ENCODE results near the gene GABPA. TPM values are rescaled to one million over a fixed set of nuclear protein-coding genes. Genes with fewer than 3 reads are reported as not detected.

GABPA gene
- total and polyA plus RNA-seq, 2 of the 13 experiments (the other 11 are each of a cell fraction or from before 2014, with no cell fraction given): 7.4 to 13.2 TPM

GRCh38 chr21:25733859-25734653, 716 bp upstream of the GABPA start:
- intact Hi-C loops (cut with micrococcal nuclease; ENCODE audit: unreplicated experiment) (loop anchor here (5.0 kb wide), 1 partner anchor 263 kb away; no protein-coding TSS in a partner anchor), in situ Hi-C loops (cut with HindIII; ENCODE audit: extremely low pct_ligation_motif_present, low pct_unique_long_range_greater_than_20kb) (loop anchor here (5.0 kb wide), 1 partner anchor 127 kb away; the partner anchor contains the start of gene MRPL39)
- H3K36me3 ChIP-seq (replicated peaks in 1 of 2; ENCODE audit: control insufficient read depth in 1 of 2, insufficient read depth in 2 of 2, low read length in 2 of 2): peaks cover 2 to 16% of the 10 kb centered on the region in 2 experiments; a peak in 4 of 5 replicates
- H3K9me3 ChIP-seq (ENCODE audit: low read length): no peaks in the 10 kb centered on the region
- WGBS (ENCODE audit: low lambda C conversion rate): under 1% methylated on average over 21 of the region's 30 CpGs
- CTCF ChIA-PET (ENCODE audit: low intra/inter-chr PET ratio, low total read pairs): no interaction called here
- H2AFZ ChIP-seq (ENCODE audit: low read length): no peak overlapping the region
- H3K4me2 ChIP-seq (ENCODE audit: low read depth, low read length): peak overlapping the region; percentile 92
- peaks cover 32% of the 10 kb centered on the region for H3K4me1 ChIP-seq (ENCODE audit: insufficient read depth, low read length)
- H4K20me1 ChIP-seq (ENCODE audit: insufficient read depth, low read length): peaks cover 16% of the 10 kb centered on the region; the same call in 1 of the 2 replicates
- BruUV-seq (replicated peaks): TSS peak; percentile 56
- H3K27me3 ChIP-seq (ENCODE audit: control insufficient read depth in 1 of 2, insufficient read depth in 2 of 2, low read length in 2 of 2): no peaks in the 10 kb centered on the region; a peak in 1 of 5 replicates
- H3K79me2 ChIP-seq (ENCODE audit: insufficient read depth, low read length): peaks cover 68% of the 10 kb centered on the region
- DNase-seq (ENCODE audit: low spot score): peak; percentile 62
- peak overlapping the region; percentile 72 to 96 (median 83) for H3K4me3 ChIP-seq (replicated peaks in 1 of 3; ENCODE audit: insufficient read depth in 1 of 3, low read depth in 2 of 3, low read length in 3 of 3)
- ATAC-seq: peak; percentile 55
- POLR2A ChIA-PET: interaction anchor here (1.4 to 2.2 kb wide), 3 partner anchors 12 to 128 kb away, joined by 6 to 9 read pairs (median 8); no protein-coding TSS in a partner anchor
- H3K27ac ChIP-seq (ENCODE audit: extremely low read length, insufficient read depth, low read length): peak overlapping the region; percentile 100
- H3K9ac ChIP-seq (ENCODE audit: insufficient read depth, low read depth, low read length): peak overlapping the region; percentile 100
- FAIRE-seq: peak; percentile 28
- TF ChIP-seq ESRRA (CRISPR knock-in tag; IDR thresholded peaks at IDR 0.05; ENCODE audit: low read depth): 0 out of 2 replicates have a peak, but pooled peaks have one; percentile 25
- TF ChIP-seq HNF4A (CRISPR knock-in tag; IDR thresholded peaks at IDR 0.05): peak; percentile 17; the same call in 1 of the 2 replicates
- TF ChIP-seq ZNF83 (CRISPR knock-in tag; IDR thresholded peaks at IDR 0.05; ENCODE audit: borderline replicate concordance): no peak
- peak; percentile 1; the same call in 1 of the 2 replicates for TF ChIP-seq KDM5B (CRISPR knock-in tag; IDR thresholded peaks at IDR 0.05; ENCODE audit: borderline replicate concordance)
- TF ChIP-seq ZNF660 (CRISPR knock-in tag; IDR thresholded peaks at IDR 0.05; ENCODE audit: borderline replicate concordance, low read depth): no peak
- 0 out of 4 replicates have a peak, but pooled peaks of 1 of the 2 experiments have one; percentile 46 for TF ChIP-seq POLR2A (IDR thresholded peaks at IDR 0.05; ENCODE audit: insufficient read depth in 1 of 2, low read depth in 2 of 2, low read length in 2 of 2)
- TF ChIP-seq MEF2D (CRISPR knock-in tag; IDR thresholded peaks at IDR 0.05): peak; percentile 66; the same call in 1 of the 2 replicates
- no peak for TF ChIP-seq GABPA (IDR thresholded peaks at IDR 0.05; ENCODE audit: low read depth, low read length)
- TF ChIP-seq GABPA (CRISPR knock-in tag; IDR thresholded peaks at IDR 0.05; ENCODE audit: low read depth): 0 out of 2 replicates have a peak, but pooled peaks have one; percentile 7
- no peak for TF ChIP-seq KAT2B (IDR thresholded peaks at IDR 0.05; ENCODE audit: borderline replicate concordance, low read depth, low read length)
- peak; percentile 15; the same call in 1 of the 2 replicates for TF ChIP-seq NAIF1 (CRISPR knock-in tag; IDR thresholded peaks at IDR 0.05; ENCODE audit: borderline replicate concordance)
- no peak for TF ChIP-seq ONECUT2 (CRISPR knock-in tag; IDR thresholded peaks at IDR 0.05)
- TF ChIP-seq AGO2 (optimal IDR thresholded peaks at IDR 0.05; ENCODE audit: low read depth, low read length): peak; percentile 34
- TF ChIP-seq ZNF235 (CRISPR knock-in tag; IDR thresholded peaks at IDR 0.05; ENCODE audit: borderline replicate concordance): no peak
- no peak for TF ChIP-seq SETDB1 (CRISPR knock-in tag; IDR thresholded peaks at IDR 0.05; ENCODE audit: borderline replicate concordance)
- peak; percentile 24; the same call in 1 of the 3 replicates for TF ChIP-seq MXI1 (IDR thresholded peaks at IDR 0.05; ENCODE audit: borderline replicate concordance, low read depth, low read length)
- TF ChIP-seq CREB1 (IDR thresholded peaks at IDR 0.05): 0 out of 2 replicates have a peak, but pooled peaks have one; percentile 2
- no peak for TF ChIP-seq CREB1 (CRISPR knock-in tag; IDR thresholded peaks at IDR 0.05)
- TF ChIP-seq NBN (conservative IDR thresholded peaks at IDR 0.05): no peak
- TF ChIP-seq CEBPZ (IDR thresholded peaks at IDR 0.05; ENCODE audit: low read length): no peak
- no peak for TF ChIP-seq ZNF580 (CRISPR knock-in tag; IDR thresholded peaks at IDR 0.05; ENCODE audit: borderline replicate concordance, low read depth)
- no peak for TF ChIP-seq ATF7-NPFF (CRISPR knock-in tag; IDR thresholded peaks at IDR 0.05; ENCODE audit: low read depth)
